Endothelial cell of umbilical vein (primary cell): ENCODE data around the gene VPS16. TPM values are rescaled to one million over a fixed set of nuclear protein-coding genes. Genes with fewer than 3 reads are reported as not detected.

ENCODE experiments used
- BruUV-seq: library from RNA; stranded (reverse); fragments of 400-500 nt; replicated peaks from 2 replicates; lab custom pipeline; 2021; lab: Mats Ljungman, UMichigan
- CTCF ChIA-PET: fragments of 300-600, 350-600 bp; sonication (Branson Sonifier 250); formaldehyde crosslinking; loops from one replicate; lab custom pipeline; 2021; ENCODE audit warnings: antibody characterized with exemption, inconsistent platforms; lab: Charles Lee
- POLR2A ChIA-PET: fragments of 300-600, 350-600 bp; sonication (Branson Sonifier 250); formaldehyde crosslinking; loops from one replicate; lab custom pipeline; 2021; ENCODE audit warnings: antibody characterized with exemption, inconsistent platforms; lab: Charles Lee
- DNase-seq: peaks from one replicate; pipeline ENCODE4 v3.0.0-alpha.2; 2011; ENCODE audit warnings: low read depth, low spot score
- FAIRE-seq: peaks from 2 replicates; lab custom pipeline; 2011; peaks lifted over from hg19 to GRCh38; lab: Jason Lieb, UNC
- H2AFZ ChIP-seq: 2 replicates; pipeline ENCODE4 v1.6.0; 2012; ENCODE audit warnings: low read depth, low read length, control low read depth, inconsistent platforms
- H3K27ac ChIP-seq: 2 replicates; pipeline ENCODE4 v1.5.1; 2011; ENCODE audit warnings: low read depth, mild to moderate bottlenecking, control low read depth, low read length, moderate library complexity; ENCODE audit not compliant: insufficient read depth
- H3K27me3 ChIP-seq, 2 experiments: 2 replicates each; pipeline versions ENCODE4 v1.6.0 to v1.6.1; 2011; ENCODE audit warnings: low read length in 2 of 2, mixed read lengths in 1 of 2; ENCODE audit not compliant: control insufficient read depth in 2 of 2, insufficient read depth in 2 of 2
- H3K36me3 ChIP-seq, 2 experiments: 2 replicates in 1 of 2; 3 replicates in 1 of 2; pipeline ENCODE4 v1.5.1; 2011; ENCODE audit warnings: low read length in 2 of 2, mild to moderate bottlenecking in 1 of 2, moderate library complexity in 1 of 2; ENCODE audit not compliant: control insufficient read depth in 2 of 2, insufficient read depth in 2 of 2; ENCODE audit errors: extremely low read depth in 1 of 2
- H3K4me1 ChIP-seq: 3 replicates; pipeline ENCODE4 v1.5.1; 2011; ENCODE audit warnings: mild to moderate bottlenecking, low read length; ENCODE audit not compliant: control insufficient read depth, insufficient read depth; ENCODE audit errors: extremely low read depth
- H3K4me2 ChIP-seq: 2 replicates; pipeline ENCODE4 v1.6.1; 2011; ENCODE audit warnings: low read length, control low read depth, mixed read lengths; ENCODE audit not compliant: insufficient read depth
- H3K4me3 ChIP-seq, 3 experiments: fragments of 200-600 bp in 1 of 3; sonication (generic), shearing (Covaris generic) in 1 of 3; replicated peaks in 1 of 3; 2 replicates each; pipeline ENCODE4 v1.5.1; 2011 to 2016; ENCODE audit warnings: control low read depth in 3 of 3, low read length in 3 of 3, mild to moderate bottlenecking in 2 of 3, inconsistent platforms in 1 of 3, low read depth in 1 of 3, moderate library complexity in 1 of 3; ENCODE audit not compliant: insufficient read depth in 1 of 3
- H3K79me2 ChIP-seq: 2 replicates; pipeline ENCODE4 v1.6.0; 2012; ENCODE audit warnings: low read length, inconsistent platforms; ENCODE audit not compliant: control insufficient read depth, insufficient read depth
- H3K9ac ChIP-seq: replicated peaks from 2 replicates; pipeline ENCODE3; 2011; ENCODE audit warnings: low read length, control low read depth; ENCODE audit not compliant: insufficient read depth; ENCODE audit errors: extremely low read depth
- H3K9me1 ChIP-seq: replicated peaks from 3 replicates; pipeline ENCODE4 v1.6.0; 2011; ENCODE audit warnings: mild to moderate bottlenecking, low read length; ENCODE audit not compliant: control insufficient read depth, insufficient read depth; ENCODE audit errors: extremely low read depth
- H3K9me3 ChIP-seq: replicated peaks from 2 replicates; pipeline ENCODE4 v1.5.1; 2012; ENCODE audit warnings: low read length, inconsistent platforms; ENCODE audit not compliant: control insufficient read depth, insufficient read depth
- H4K20me1 ChIP-seq: replicated peaks from 2 replicates; pipeline ENCODE3; 2011; ENCODE audit warnings: mild to moderate bottlenecking, low read length; ENCODE audit not compliant: control insufficient read depth, insufficient read depth; ENCODE audit errors: extremely low read depth
- EZH2 ChIP-seq: IDR thresholded peaks from 2 replicates; pipeline ENCODE4 v1.6.1; 2012; ENCODE audit warnings: borderline replicate concordance, low read depth, mild to moderate bottlenecking, moderate library complexity, low read length, inconsistent platforms; ENCODE audit not compliant: severe bottlenecking
- FOS ChIP-seq: IDR thresholded peaks from 2 replicates; pipeline ENCODE4 v1.6.1; 2011; ENCODE audit warnings: mild to moderate bottlenecking, low read length, moderate library complexity, borderline replicate concordance; ENCODE audit not compliant: insufficient read depth
- GATA2 ChIP-seq: IDR thresholded peaks from 2 replicates; pipeline ENCODE4 v1.7.0; 2011; ENCODE audit warnings: low read depth, mild to moderate bottlenecking, moderate library complexity, mixed read lengths, low read length; ENCODE audit not compliant: insufficient read length, insufficient read depth
- JUN ChIP-seq: IDR thresholded peaks from 2 replicates; pipeline ENCODE4 v1.6.1; 2011; ENCODE audit warnings: borderline replicate concordance, low read depth; ENCODE audit not compliant: insufficient read length, insufficient read depth
- MYC ChIP-seq: IDR thresholded peaks from one replicate; pipeline ENCODE4 v1.6.1; 2011; ENCODE audit warnings: mild to moderate bottlenecking, low read depth, low read length
- POLR2A ChIP-seq: IDR thresholded peaks from 2 replicates; pipeline ENCODE4 v1.6.1; 2012; ENCODE audit warnings: low read depth, mild to moderate bottlenecking, control low read depth, low read length
- POLR2AphosphoS5 ChIP-seq: IDR thresholded peaks from 2 replicates; pipeline ENCODE4 v1.6.1; 2012; ENCODE audit warnings: low read depth, mild to moderate bottlenecking, control low read depth, low read length, moderate library complexity; ENCODE audit not compliant: insufficient read depth
- dilution Hi-C: fragments of 300-500 bp; cut with MboI; formaldehyde crosslinking; loops from one replicate; pipeline ENCODE4 v1.15.0; 2019; ENCODE audit warnings: low sequenced_read_pairs; ENCODE audit not compliant: extremely low pct_ligation_motif_present
- intact Hi-C: fragments of 100-400 bp; cut with micrococcal nuclease; formaldehyde crosslinking; loops from one replicate; pipeline ENCODE4 v1.10.0; 2022
- polyA plus RNA-seq, 4 experiments: library from polyadenylated mRNA; depleted of rRNA in 3 of 4; stranded (reverse) in 3 of 4; unstranded in 1 of 4; fragments of >200 nt; gene quantifications; 2 replicates each; pipeline versions ENCODE4 v1.2.1 to v1.2.3, GENCODE V29; 2011 to 2012; ENCODE audit warnings: missing spikeins in 1 of 4
- total RNA-seq: library from RNA; stranded (reverse); gene quantifications from 2 replicates; pipeline ENCODE4 v1.2.3, GENCODE V29; 2021
- TF ChIP-seq, protein P1 (sequence below): IDR thresholded peaks from 2 replicates; pipeline ENCODE4 v1.6.1; 2011; ENCODE audit not compliant: insufficient read depth, insufficient read length
- TF ChIP-seq, protein P2 (sequence below), 2 donors: IDR thresholded peaks; 1 replicate in 1 of 2; 2 replicates in 1 of 2; pipeline ENCODE4 v1.5.1; 2011; ENCODE audit warnings: low read length in 2 of 2, mild to moderate bottlenecking in 2 of 2, moderate library complexity in 2 of 2, control low read depth in 1 of 2, inconsistent platforms in 1 of 2, low read depth in 1 of 2; ENCODE audit not compliant: insufficient read depth in 1 of 2; ENCODE audit errors: extremely low read depth in 1 of 2

The VPS16 gene
- total and polyA plus RNA-seq, 2 donors (not counting 3 experiments of a cell fraction or from before 2014, with no cell fraction given), result 37.6 to 42.3 TPM

DNA sequence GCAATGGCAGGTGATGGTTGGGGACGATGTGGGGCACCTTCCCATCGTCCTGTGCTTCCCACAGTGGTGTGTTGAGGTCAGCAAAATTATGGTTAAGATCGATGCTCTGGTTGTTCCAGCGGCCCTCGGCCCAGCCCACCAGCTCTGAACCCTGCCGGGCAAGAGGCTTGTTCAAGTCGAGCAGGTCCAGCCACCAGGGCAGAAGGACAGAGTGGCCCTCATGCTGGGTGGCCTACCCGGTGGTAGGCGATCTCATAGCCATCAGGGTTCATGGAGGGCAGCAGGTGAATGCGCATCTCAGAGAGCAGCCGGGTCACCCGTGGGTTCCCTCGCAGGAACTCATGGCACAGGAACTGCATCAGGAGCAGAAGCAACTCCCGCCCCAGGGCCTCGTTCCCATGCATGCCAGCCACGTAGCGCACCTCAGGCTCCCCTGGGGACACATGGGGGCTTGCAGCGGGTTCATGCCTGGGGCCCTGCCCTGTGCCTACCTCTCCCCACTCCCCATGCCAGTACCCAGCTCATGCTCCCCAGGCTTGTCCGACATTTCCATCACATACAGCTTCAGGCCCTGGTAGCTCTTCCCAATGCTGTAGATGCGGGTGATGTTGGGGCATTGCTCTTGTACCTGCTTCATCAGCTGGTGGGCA, 44.4 kb upstream of the VPS16 start:
- POLR2A ChIA-PET, result no interaction called here

More for the DNA sequence above, 44.4 kb upstream of the VPS16 start:
- Histone ChIP-seq H3K4me3 (no peak overlapping the region), H3K27me3 (peaks cover 18 to 19% of the 10 kb centered on the region in 2 experiments), H3K9ac (no peak overlapping the region), H3K27ac (no peak overlapping the region), H3K9me1 (no peaks in the 10 kb centered on the region), H2AFZ (no peak overlapping the region), H3K4me1 (peaks cover 4% of the 10 kb centered on the region), H3K36me3 (no peaks in the 10 kb centered on the region), H4K20me1 (no peaks in the 10 kb centered on the region), H3K4me2 (no peak overlapping the region), H3K9me3 (no peaks in the 10 kb centered on the region), H3K79me2 (no peaks in the 10 kb centered on the region)
- FAIRE-seq (no peak), DNase-seq (no peak)
- intact Hi-C loops (no loop called here), dilution Hi-C loops (no loop called here)
- BruUV-seq, result no TSS peak
- TF ChIP-seq, protein P1, sequence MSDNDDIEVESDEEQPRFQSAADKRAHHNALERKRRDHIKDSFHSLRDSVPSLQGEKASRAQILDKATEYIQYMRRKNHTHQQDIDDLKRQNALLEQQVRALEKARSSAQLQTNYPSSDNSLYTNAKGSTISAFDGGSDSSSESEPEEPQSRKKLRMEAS, result no peak
- TF ChIP-seq POLR2AphosphoS5 (no peak), FOS (no peak), GATA2 (no peak), POLR2A (no peak), MYC (no peak), EZH2 (no peak), JUN (no peak)
- TF ChIP-seq, protein P2, sequence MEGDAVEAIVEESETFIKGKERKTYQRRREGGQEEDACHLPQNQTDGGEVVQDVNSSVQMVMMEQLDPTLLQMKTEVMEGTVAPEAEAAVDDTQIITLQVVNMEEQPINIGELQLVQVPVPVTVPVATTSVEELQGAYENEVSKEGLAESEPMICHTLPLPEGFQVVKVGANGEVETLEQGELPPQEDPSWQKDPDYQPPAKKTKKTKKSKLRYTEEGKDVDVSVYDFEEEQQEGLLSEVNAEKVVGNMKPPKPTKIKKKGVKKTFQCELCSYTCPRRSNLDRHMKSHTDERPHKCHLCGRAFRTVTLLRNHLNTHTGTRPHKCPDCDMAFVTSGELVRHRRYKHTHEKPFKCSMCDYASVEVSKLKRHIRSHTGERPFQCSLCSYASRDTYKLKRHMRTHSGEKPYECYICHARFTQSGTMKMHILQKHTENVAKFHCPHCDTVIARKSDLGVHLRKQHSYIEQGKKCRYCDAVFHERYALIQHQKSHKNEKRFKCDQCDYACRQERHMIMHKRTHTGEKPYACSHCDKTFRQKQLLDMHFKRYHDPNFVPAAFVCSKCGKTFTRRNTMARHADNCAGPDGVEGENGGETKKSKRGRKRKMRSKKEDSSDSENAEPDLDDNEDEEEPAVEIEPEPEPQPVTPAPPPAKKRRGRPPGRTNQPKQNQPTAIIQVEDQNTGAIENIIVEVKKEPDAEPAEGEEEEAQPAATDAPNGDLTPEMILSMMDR (IDR thresholded peaks at IDR 0.05; ENCODE audit: extremely low read depth in 1 of 2, insufficient read depth in 1 of 2, low read depth in 1 of 2, low read length in 2 of 2), result no peak
- CTCF ChIA-PET, result no interaction called here
